Mucosa of gallbladder (tissue), 1 donor: Measurements from ENCODE around the gene PARD6A. TPM values are rescaled to one million over a fixed set of nuclear protein-coding genes. Genes with fewer than 3 reads are reported as not detected.

ENCODE experiments used
- DNase-seq: peaks from one replicate; pipeline ENCODE4 v3.0.0-alpha.2; 2020; ENCODE audit warnings: low spot score
- total RNA-seq: library from RNA; stranded (reverse); gene quantifications from one replicate; pipeline ENCODE4 v1.2.1, GENCODE V29; 2021
- donor health status: DM: no; HTN: no; CAD: no.

Gene PARD6A
- total RNA-seq: 10.4 TPM

GRCh38 chr16:67660564-67661028 lies at the start of gene PARD6A:
Gene PARD6A (plus strand): TSS chr16:67660960. CDS start chr16:67661039, 79 bp downstream.
- DNase-seq: peak; percentile 95

GRCh38 chr16:67613808-67614207 lies 47.0 kb upstream of the PARD6A start:
- no peak for DNase-seq

- no peak for DNase-seq
Observed at GRCh38 chr16:67628216-67628615, 32.5 kb upstream of the PARD6A start.

GRCh38 chr16:67632415-67633172 lies 28.2 kb upstream of the PARD6A start:
- DNase-seq: no peak

- DNase-seq: no peak
Observed at GRCh38 chr16:67636713-67637112, 24.0 kb upstream of the PARD6A start.

GRCh38 chr16:67637625-67638024 lies 23.1 kb upstream of the PARD6A start:
- DNase-seq: no peak

GRCh38 chr16:67641779-67642708 lies 18.7 kb upstream of the PARD6A start:
- no peak for DNase-seq

GRCh38 chr16:67644038-67644437 lies 16.7 kb upstream of the PARD6A start:
- no peak for DNase-seq

- no peak for DNase-seq
Observed at GRCh38 chr16:67645397-67646121, 15.2 kb upstream of the PARD6A start.

- DNase-seq: no peak
Observed at GRCh38 chr16:67647111-67647651, 13.6 kb upstream of the PARD6A start.

- DNase-seq: no peak
Observed at GRCh38 chr16:67647681-67648080, 13.1 kb upstream of the PARD6A start.

GRCh38 chr16:67648088-67648763 lies 12.5 kb upstream of the PARD6A start:
- no peak for DNase-seq

GRCh38 chr16:67648764-67649407 lies 11.9 kb upstream of the PARD6A start:
- no peak for DNase-seq

GRCh38 chr16:67649494-67649931 lies 11.2 kb upstream of the PARD6A start:
- no peak for DNase-seq

- no peak for DNase-seq
Observed at GRCh38 chr16:67650023-67650422, 10.7 kb upstream of the PARD6A start.

- no peak for DNase-seq
Observed at GRCh38 chr16:67651039-67651438, 9.7 kb upstream of the PARD6A start.

- DNase-seq: no peak
Observed at GRCh38 chr16:67651847-67652246, 8.9 kb upstream of the PARD6A start.

- no peak for DNase-seq
Observed at GRCh38 chr16:67652578-67653127, 8.1 kb upstream of the PARD6A start.

- DNase-seq: no peak
Observed at GRCh38 chr16:67653128-67653788, 7.5 kb upstream of the PARD6A start.
